Loucy (cell line): ENCODE measurements around the gene ARRDC2.

Experiments used
- CTCF ChIP-seq: fragments of 200-600 bp; sonication (generic); conservative IDR thresholded peaks from 2 replicates; pipeline ENCODE4 v1.5.1; 2014; ENCODE audit warnings: mild to moderate bottlenecking, antibody characterized with exemption, low read length
- EZH2phosphoT487 ChIP-seq: fragments of 200-600 bp; IDR thresholded peaks from 2 replicates; pipeline ENCODE4 v1.6.1; 2018; ENCODE audit warnings: antibody characterized with exemption, mild to moderate bottlenecking, moderate library complexity, borderline replicate concordance

GRCh38 chr19:18046059-18046718 lies 38.2 kb downstream of the ARRDC2 start:
- TF ChIP-seq CTCF (no peak), EZH2phosphoT487 (no peak)
